HL-60 (cell line): ENCODE data around the gene ZMIZ1.

Experiments
- DNase-seq, 2 experiments: peaks; one replicate each; pipeline ENCODE4 v3.0.0-alpha.2; 2010 to 2020; ENCODE audit warnings: low read depth in 1 of 2, low spot score in 1 of 2
- H3K27ac ChIP-seq: fragments of 250-450 bp; sonication (Bioruptor Pico); replicated peaks from 2 replicates; pipeline ENCODE4 v1.5.1; 2020; ENCODE audit warnings: mild to moderate bottlenecking, moderate library complexity
- H3K27me3 ChIP-seq: fragments of 250-450 bp; sonication (Bioruptor Pico); 2 replicates; pipeline ENCODE4 v1.5.1; 2021; ENCODE audit warnings: mild to moderate bottlenecking, moderate library complexity; ENCODE audit not compliant: insufficient read depth, poor library complexity, severe bottlenecking
- H3K4me3 ChIP-seq: replicated peaks from 2 replicates; pipeline ENCODE4 v1.5.1; 2011; ENCODE audit warnings: mild to moderate bottlenecking, control low read depth, low read length; ENCODE audit not compliant: insufficient read depth
- GABPA ChIP-seq: IDR thresholded peaks from 2 replicates; pipeline ENCODE4 v1.6.1; 2012; ENCODE audit warnings: low read depth
- POLR2AphosphoS5 ChIP-seq: IDR thresholded peaks from 2 replicates; pipeline ENCODE4 v1.6.1; 2012; ENCODE audit warnings: low read depth
- SPI1 ChIP-seq: IDR thresholded peaks from 2 replicates; pipeline ENCODE4 v1.6.1; 2012; ENCODE audit warnings: low read depth, mild to moderate bottlenecking, borderline replicate concordance
- TF ChIP-seq, protein P1 (sequence below): IDR thresholded peaks from 2 replicates; pipeline ENCODE4 v1.6.1; 2012; ENCODE audit warnings: low read depth; ENCODE audit not compliant: insufficient replicate concordance
- TF ChIP-seq, protein P2 (sequence below): IDR thresholded peaks from one replicate; pipeline ENCODE4 v1.5.1; 2011; ENCODE audit warnings: low read length, control low read depth, inconsistent platforms; ENCODE audit not compliant: insufficient read depth

Gene ZMIZ1

DNA sequence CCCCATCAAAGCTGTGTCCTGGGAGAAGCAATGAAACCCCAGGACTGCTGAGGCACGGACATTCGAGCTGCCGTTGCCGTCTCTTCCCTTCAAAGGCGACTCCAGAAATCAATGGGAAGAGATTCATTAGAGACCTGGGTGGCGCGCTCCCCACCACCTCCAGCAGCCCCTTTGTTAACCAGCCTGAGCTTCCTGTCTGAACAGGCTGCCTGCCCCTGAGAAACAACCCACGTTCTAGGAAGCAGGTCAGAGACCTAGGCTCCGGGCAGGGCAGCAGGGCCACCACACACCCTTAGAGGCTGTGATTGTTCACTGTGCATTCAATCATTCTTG is 167.6 kb downstream of the ZMIZ1 start:
- H3K4me3 ChIP-seq, result no peak overlapping the region
- H3K27ac ChIP-seq, result no peak overlapping the region
- no peaks in the 10 kb centered on the region for H3K27me3 ChIP-seq
- DNase-seq, result no peak
- TF ChIP-seq POLR2AphosphoS5, result no peak
- TF ChIP-seq, protein P1, sequence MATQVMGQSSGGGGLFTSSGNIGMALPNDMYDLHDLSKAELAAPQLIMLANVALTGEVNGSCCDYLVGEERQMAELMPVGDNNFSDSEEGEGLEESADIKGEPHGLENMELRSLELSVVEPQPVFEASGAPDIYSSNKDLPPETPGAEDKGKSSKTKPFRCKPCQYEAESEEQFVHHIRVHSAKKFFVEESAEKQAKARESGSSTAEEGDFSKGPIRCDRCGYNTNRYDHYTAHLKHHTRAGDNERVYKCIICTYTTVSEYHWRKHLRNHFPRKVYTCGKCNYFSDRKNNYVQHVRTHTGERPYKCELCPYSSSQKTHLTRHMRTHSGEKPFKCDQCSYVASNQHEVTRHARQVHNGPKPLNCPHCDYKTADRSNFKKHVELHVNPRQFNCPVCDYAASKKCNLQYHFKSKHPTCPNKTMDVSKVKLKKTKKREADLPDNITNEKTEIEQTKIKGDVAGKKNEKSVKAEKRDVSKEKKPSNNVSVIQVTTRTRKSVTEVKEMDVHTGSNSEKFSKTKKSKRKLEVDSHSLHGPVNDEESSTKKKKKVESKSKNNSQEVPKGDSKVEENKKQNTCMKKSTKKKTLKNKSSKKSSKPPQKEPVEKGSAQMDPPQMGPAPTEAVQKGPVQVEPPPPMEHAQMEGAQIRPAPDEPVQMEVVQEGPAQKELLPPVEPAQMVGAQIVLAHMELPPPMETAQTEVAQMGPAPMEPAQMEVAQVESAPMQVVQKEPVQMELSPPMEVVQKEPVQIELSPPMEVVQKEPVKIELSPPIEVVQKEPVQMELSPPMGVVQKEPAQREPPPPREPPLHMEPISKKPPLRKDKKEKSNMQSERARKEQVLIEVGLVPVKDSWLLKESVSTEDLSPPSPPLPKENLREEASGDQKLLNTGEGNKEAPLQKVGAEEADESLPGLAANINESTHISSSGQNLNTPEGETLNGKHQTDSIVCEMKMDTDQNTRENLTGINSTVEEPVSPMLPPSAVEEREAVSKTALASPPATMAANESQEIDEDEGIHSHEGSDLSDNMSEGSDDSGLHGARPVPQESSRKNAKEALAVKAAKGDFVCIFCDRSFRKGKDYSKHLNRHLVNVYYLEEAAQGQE, result no peak
- no peak for TF ChIP-seq SPI1
- no peak for TF ChIP-seq GABPA

DNA sequence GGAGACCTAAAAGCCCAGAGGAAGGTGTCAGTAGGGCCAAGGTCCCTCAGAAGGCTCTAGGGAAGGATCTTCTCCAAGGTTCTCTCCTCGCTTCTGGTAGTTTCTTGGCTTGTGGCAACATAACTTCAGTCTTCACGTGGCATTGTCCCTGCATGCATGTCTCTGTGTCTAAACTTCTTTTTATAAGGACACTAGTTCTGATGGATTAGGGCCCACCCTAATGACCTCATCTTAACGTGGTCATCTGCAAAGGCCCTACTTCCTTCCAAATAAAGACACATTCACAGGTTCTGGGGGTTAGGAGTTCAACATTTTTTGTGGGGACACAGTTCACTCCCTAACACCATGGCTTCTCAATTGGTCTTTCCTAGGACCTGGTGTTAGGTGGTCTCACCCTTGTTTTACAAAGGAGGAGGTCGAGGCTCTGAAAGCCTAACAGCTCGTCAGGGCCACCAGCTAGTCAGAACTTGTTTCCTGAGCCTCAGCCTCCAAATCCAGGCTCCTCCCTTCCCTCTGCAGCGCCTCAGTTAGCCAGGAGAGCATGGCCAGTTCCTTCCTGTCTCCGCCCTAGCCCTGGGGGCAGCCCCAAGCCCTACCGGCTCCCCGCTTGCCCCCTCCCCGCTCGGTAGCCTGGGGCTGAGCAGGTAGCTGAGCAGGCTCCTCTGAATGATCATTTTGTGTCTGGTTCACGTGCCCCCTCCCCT is 168.8 kb downstream of the ZMIZ1 start:
- Histone ChIP-seq H3K27me3 (no peaks in the 10 kb centered on the region), H3K4me3 (no peak overlapping the region), H3K27ac (no peak overlapping the region)
- no peak for DNase-seq
- no peak for TF ChIP-seq POLR2AphosphoS5
- TF ChIP-seq, protein P2, sequence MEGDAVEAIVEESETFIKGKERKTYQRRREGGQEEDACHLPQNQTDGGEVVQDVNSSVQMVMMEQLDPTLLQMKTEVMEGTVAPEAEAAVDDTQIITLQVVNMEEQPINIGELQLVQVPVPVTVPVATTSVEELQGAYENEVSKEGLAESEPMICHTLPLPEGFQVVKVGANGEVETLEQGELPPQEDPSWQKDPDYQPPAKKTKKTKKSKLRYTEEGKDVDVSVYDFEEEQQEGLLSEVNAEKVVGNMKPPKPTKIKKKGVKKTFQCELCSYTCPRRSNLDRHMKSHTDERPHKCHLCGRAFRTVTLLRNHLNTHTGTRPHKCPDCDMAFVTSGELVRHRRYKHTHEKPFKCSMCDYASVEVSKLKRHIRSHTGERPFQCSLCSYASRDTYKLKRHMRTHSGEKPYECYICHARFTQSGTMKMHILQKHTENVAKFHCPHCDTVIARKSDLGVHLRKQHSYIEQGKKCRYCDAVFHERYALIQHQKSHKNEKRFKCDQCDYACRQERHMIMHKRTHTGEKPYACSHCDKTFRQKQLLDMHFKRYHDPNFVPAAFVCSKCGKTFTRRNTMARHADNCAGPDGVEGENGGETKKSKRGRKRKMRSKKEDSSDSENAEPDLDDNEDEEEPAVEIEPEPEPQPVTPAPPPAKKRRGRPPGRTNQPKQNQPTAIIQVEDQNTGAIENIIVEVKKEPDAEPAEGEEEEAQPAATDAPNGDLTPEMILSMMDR, result no peak
- TF ChIP-seq GABPA, result no peak
- no peak for TF ChIP-seq SPI1
- TF ChIP-seq, protein P1, result no peak

DNA sequence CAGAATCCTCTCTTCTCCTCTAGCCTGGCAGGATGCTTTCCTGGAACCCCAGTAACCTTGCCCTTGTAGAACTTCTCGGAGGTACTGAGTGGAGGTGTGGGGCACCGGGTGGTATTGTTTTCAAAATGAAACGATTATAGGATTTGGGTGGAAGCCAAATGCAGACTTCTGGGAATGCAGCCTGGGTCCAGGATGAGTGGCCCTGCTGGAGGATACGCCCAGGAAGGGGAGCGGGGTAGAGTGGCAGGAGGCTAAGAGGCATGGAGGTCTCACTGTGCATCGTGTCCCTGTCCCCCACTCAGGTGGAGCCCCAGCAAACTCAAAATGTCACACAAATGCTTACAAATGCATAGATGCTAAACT is 169.4 kb downstream of the ZMIZ1 start:
- no peak for DNase-seq
- TF ChIP-seq, protein P2, result no peak
- TF ChIP-seq SPI1 (no peak), POLR2AphosphoS5 (no peak), GABPA (no peak)
- TF ChIP-seq, protein P1, result no peak
- Histone ChIP-seq H3K27me3 (no peaks in the 10 kb centered on the region), H3K4me3 (no peak overlapping the region), H3K27ac (no peak overlapping the region)
